ENCODE results near the gene SLC46A3. TPM values are rescaled to one million over a fixed set of nuclear protein-coding genes. Genes with fewer than 3 reads are reported as not detected.

SLC46A3 gene
- total and polyA plus RNA-seq, 7 donors: 6.7 to 25.6 (median 14.5) TPM

DNA sequence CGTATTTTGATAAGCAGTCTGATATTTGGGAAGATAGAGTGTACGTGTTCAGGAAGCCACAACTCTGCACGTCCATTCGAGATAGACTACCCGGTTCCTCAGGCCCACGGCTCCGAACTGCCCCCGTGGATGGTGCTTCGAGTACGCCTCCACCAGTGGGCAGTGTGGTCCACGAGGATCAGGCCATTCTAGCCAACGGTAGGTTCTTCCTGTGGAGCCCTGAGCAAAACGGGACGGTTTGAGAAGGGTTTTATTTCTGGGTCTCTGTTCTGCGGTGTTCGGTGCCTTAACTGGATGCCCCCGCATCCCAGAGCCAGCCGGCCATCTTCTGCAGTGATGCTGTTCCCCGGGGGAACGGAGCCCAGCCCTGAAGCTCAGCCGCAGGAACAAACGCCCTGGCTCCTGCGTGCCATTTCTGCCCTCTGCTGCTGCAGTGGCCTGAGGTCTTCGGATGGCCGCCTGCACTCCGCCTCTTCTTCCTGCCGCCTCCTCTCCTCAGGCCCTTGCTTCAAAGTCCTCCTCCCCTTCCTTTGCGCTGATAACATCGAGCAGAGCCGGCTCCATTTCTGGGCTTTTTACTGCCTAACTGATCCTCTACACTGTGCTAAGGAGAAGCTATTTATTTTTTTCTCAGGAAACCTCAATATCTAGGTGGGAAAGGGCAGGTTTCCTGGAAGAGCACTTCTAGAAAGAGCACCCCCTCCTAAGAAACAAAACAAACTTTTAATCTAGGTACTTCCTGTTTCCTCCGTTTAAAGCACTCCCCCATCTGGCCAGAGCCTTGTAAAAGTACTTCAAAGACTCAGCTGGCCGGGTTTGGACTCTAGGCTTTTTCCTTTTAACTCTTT is 36.2 kb upstream of the SLC46A3 start:
- no peaks in the 10 kb centered on the region for H3K27me3 ChIP-seq
- peaks cover 0 to 19% (median 14%) of the 10 kb centered on the region in 4 donors for H3K4me1 ChIP-seq
- 71 to 77% methylated on average over 32 of the region's 32 CpGs for WGBS, 2 donors
- peak overlapping the region; percentile 50 to 63 (median 60) for H3K27ac ChIP-seq
- H3K9me3 ChIP-seq: peaks cover 1 to 10% (median 3%) of the 10 kb centered on the region in 4 donors
- H3K4me3 ChIP-seq: peak overlapping the region; percentile 5 to 36 (median 27)
- H3K36me3 ChIP-seq: no peaks in the 10 kb centered on the region
- no peak for DNase-seq
- intact Hi-C loops (cut with DNase I): no loop called here
- TF ChIP-seq POLR2AphosphoS5 (IDR thresholded peaks at IDR 0.05) (no peak), EP300 (IDR thresholded peaks at IDR 0.05) (no peak), POLR2A (IDR thresholded peaks at IDR 0.05) (no peak)
- TF ChIP-seq, protein P1, sequence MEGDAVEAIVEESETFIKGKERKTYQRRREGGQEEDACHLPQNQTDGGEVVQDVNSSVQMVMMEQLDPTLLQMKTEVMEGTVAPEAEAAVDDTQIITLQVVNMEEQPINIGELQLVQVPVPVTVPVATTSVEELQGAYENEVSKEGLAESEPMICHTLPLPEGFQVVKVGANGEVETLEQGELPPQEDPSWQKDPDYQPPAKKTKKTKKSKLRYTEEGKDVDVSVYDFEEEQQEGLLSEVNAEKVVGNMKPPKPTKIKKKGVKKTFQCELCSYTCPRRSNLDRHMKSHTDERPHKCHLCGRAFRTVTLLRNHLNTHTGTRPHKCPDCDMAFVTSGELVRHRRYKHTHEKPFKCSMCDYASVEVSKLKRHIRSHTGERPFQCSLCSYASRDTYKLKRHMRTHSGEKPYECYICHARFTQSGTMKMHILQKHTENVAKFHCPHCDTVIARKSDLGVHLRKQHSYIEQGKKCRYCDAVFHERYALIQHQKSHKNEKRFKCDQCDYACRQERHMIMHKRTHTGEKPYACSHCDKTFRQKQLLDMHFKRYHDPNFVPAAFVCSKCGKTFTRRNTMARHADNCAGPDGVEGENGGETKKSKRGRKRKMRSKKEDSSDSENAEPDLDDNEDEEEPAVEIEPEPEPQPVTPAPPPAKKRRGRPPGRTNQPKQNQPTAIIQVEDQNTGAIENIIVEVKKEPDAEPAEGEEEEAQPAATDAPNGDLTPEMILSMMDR (IDR thresholded peaks at IDR 0.05): no peak

DNA sequence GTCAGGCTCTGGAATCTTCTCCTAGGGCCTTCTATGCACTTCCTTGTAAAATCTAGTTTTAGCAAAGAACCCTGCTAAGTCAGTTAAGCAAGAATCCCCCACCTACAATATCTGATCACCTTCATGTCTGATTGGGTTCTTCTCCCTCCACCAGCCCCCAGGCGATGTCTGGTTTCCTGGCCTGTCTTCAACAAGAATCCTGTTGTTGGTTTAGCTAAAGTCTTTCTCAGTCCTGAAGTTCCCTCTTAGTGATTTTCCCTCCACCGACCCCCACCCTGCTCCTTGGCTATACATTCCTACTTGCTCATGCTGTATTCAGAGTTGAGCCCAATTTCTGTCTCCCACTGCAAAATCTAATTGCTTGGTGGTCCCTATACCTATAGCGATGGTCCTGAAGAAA is 35.2 kb upstream of the SLC46A3 start:
- peak overlapping the region; percentile 50 to 63 (median 60) for H3K27ac ChIP-seq
- H3K4me1 ChIP-seq: peaks cover 0 to 19% (median 14%) of the 10 kb centered on the region in 4 donors
- WGBS, 2 donors: 96 to 97% methylated on average over 3 of the region's 3 CpGs
- no peaks in the 10 kb centered on the region for H3K36me3 ChIP-seq
- H3K4me3 ChIP-seq: no peak overlapping the region
- H3K27me3 ChIP-seq: no peaks in the 10 kb centered on the region
- no peak for DNase-seq
- H3K9me3 ChIP-seq: peaks cover 0 to 8% (median 3%) of the 10 kb centered on the region in 4 donors
- no peak for TF ChIP-seq POLR2AphosphoS5 (IDR thresholded peaks at IDR 0.05)
- no peak for TF ChIP-seq POLR2A (IDR thresholded peaks at IDR 0.05)
- no peak for TF ChIP-seq EP300 (IDR thresholded peaks at IDR 0.05)
- TF ChIP-seq, protein P1 (IDR thresholded peaks at IDR 0.05): no peak
- intact Hi-C loops (cut with DNase I): no loop called here

DNA sequence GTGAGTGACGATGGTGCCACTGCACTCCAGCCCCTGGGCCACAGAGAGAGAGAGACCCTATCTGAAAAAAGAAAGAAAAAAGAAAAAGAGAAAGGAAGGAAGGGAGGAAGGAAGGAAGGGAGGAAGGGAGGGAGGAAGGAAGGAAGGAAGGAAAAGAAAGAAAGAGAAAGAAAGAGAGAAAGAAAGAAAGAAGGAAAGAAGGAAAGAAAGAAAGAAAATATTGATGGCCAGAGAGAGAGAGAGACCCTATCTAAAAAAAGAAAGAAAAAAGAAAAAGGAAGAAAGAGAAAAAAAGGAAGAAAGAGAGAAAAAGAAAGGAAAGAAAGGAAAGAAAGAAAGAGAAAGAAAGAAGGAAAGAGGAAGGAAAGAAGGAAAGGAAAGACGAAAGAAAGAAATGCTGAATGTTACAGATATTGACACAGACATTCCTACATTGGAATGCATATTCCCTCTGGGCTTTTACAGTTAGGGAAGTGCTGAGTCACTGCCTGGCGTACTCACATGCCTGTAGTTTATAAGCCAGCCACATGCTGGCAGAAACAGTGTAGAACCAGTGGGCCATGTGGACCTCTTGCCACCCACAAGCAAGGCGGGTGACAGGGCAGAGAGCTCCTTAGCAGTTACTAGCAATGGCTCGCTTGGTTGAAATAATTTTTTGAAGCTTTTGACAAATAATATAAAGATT is 34.6 kb upstream of the SLC46A3 start:
- TF ChIP-seq, protein P1 (IDR thresholded peaks at IDR 0.05): no peak
- TF ChIP-seq POLR2AphosphoS5 (IDR thresholded peaks at IDR 0.05) (peak in 3 of 4 donors; percentile 12 to 77 (median 26)), POLR2A (IDR thresholded peaks at IDR 0.05) (no peak), EP300 (IDR thresholded peaks at IDR 0.05) (peak in 1 of 4 donors; percentile 61)
- peaks cover 0 to 6% (median 2%) of the 10 kb centered on the region in 4 donors for H3K9me3 ChIP-seq
- intact Hi-C loops (cut with DNase I): no loop called here
- peak; percentile 76 for DNase-seq
- 57 to 64% methylated on average over 5 of the region's 5 CpGs for WGBS, 2 donors
- no peaks in the 10 kb centered on the region for H3K27me3 ChIP-seq
- no peaks in the 10 kb centered on the region for H3K36me3 ChIP-seq
- peaks cover 0 to 19% (median 14%) of the 10 kb centered on the region in 4 donors for H3K4me1 ChIP-seq
- H3K4me3 ChIP-seq: no peak overlapping the region
- peak overlapping the region; percentile 8 to 61 (median 54) for H3K27ac ChIP-seq

DNA sequence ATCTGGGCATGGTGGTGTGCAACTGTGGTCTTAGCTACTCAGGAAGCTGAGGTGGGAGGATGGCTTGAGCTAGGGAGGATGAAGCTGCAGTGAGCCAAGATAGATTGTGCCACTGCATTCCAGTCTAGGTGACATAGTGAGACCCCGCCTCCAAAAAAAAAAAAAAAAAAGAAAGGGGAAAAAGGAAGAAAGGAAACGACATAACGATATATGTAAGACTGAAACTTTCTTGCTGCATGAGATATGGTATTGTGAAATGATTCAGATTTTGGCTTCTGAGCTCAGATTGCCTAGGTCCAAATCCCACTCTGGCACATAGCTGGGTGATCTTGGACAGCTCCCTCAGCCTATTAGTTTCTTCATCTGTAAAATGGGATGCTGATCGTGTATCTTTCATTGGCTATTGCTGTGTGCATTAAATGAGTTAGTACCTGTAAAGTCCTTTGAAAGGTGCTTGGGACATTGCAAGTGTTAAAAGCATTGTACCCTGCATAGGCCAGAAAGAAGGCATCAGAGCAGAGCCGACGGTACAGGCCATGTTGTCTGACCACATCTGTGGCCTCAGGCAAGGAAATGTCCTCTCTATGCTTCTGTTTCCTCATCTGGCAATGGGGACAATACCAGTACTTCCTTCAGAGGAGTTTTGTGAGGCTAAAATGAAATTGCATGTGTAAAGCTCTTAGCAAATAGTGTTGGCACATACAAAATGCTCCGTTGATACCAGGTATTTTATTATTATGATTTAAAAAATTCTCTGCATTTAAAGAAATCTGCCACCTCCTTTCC is 32.6 kb upstream of the SLC46A3 start:
- TF ChIP-seq EP300 (IDR thresholded peaks at IDR 0.05) (no peak), POLR2AphosphoS5 (IDR thresholded peaks at IDR 0.05) (no peak), POLR2A (IDR thresholded peaks at IDR 0.05) (no peak)
- TF ChIP-seq, protein P1 (IDR thresholded peaks at IDR 0.05): no peak
- Histone ChIP-seq H3K4me1 (peaks cover 0 to 19% (median 14%) of the 10 kb centered on the region in 4 donors), H3K9me3 (no peaks in the 10 kb centered on the region), H3K4me3 (no peak overlapping the region), H3K27me3 (no peaks in the 10 kb centered on the region), H3K36me3 (no peaks in the 10 kb centered on the region), H3K27ac (no peak overlapping the region)
- WGBS, 2 donors: 70 to 74% methylated on average over 7 of the region's 7 CpGs
- intact Hi-C loops (cut with DNase I): no loop called here
- no peak for DNase-seq
